ENCODE results near the gene UBXN7. TPM values are rescaled to one million over a fixed set of nuclear protein-coding genes. Genes with fewer than 3 reads are reported as not detected.

The UBXN7 gene
- total and polyA plus RNA-seq, 12 donors, result 2.0 to 41.7 (median 32.0) TPM

GRCh38 chr3:196400331-196400730 lies 31.9 kb downstream of the UBXN7 start:
- DNase-seq (no peak), ATAC-seq (no peak)
- Histone ChIP-seq H3K9me3 (no peaks in the 10 kb centered on the region), H3K36me3 (peaks cover 0 to 96% (median 13%) of the 10 kb centered on the region in 9 donors), H3K4me1 (peaks cover 0 to 14% (median 0%) of the 10 kb centered on the region in 9 donors), H3K27me3 (no peaks in the 10 kb centered on the region), H3K4me3 (no peak overlapping the region), H3K27ac (no peak overlapping the region)
- 89 to 95% methylated on average over 6 of the region's 6 CpGs for WGBS, 2 donors
- no peak for TF ChIP-seq CTCF (IDR thresholded peaks at IDR 0.05)
- intact Hi-C loops (cut with DNase I), result no loop called here

GRCh38 chr3:196399485-196399945 lies 32.7 kb downstream of the UBXN7 start:
- TF ChIP-seq CTCF (IDR thresholded peaks at IDR 0.05), result no peak
- Histone ChIP-seq H3K4me3 (no peak overlapping the region), H3K27ac (no peak overlapping the region), H3K4me1 (peaks cover 0 to 14% (median 0%) of the 10 kb centered on the region in 9 donors), H3K36me3 (peaks cover 0 to 95% (median 8%) of the 10 kb centered on the region in 9 donors), H3K27me3 (no peaks in the 10 kb centered on the region), H3K9me3 (no peaks in the 10 kb centered on the region)
- intact Hi-C loops (cut with DNase I), result no loop called here
- DNase-seq, result no peak
- peak in 3 of 8 donors; percentile 22 to 53 (median 31) for ATAC-seq
- WGBS, 2 donors, result 47 to 48% methylated on average over 3 of the region's 3 CpGs

GRCh38 chr3:196398782-196399181 lies 33.4 kb downstream of the UBXN7 start:
- Histone ChIP-seq H3K27ac (no peak overlapping the region), H3K4me1 (peaks cover 0 to 14% (median 0%) of the 10 kb centered on the region in 9 donors), H3K4me3 (no peak overlapping the region), H3K9me3 (no peaks in the 10 kb centered on the region), H3K36me3 (peaks cover 0 to 95% (median 8%) of the 10 kb centered on the region in 9 donors), H3K27me3 (no peaks in the 10 kb centered on the region)
- WGBS, 2 donors, result 83 to 92% methylated on average over 7 of the region's 7 CpGs
- TF ChIP-seq CTCF (IDR thresholded peaks at IDR 0.05), result no peak
- DNase-seq (no peak), ATAC-seq (no peak)
- intact Hi-C loops (cut with DNase I), result no loop called here

- WGBS, 2 donors, result 68 to 70% methylated on average over 3 of the region's 3 CpGs
- H3K27ac ChIP-seq, result no peak overlapping the region
- DNase-seq, result no peak
- peaks cover 0 to 14% (median 0%) of the 10 kb centered on the region in 9 donors for H3K4me1 ChIP-seq
- intact Hi-C loops (cut with DNase I), result no loop called here
- no peak overlapping the region for H3K4me3 ChIP-seq
- no peak for ATAC-seq
- no peak for TF ChIP-seq CTCF (IDR thresholded peaks at IDR 0.05)
- no peaks in the 10 kb centered on the region for H3K27me3 ChIP-seq
- H3K9me3 ChIP-seq, result no peaks in the 10 kb centered on the region
- H3K36me3 ChIP-seq, result peaks cover 0 to 96% (median 9%) of the 10 kb centered on the region in 9 donors
Observed at GRCh38 chr3:196397941-196398340, 34.3 kb downstream of the UBXN7 start.

All from heart right ventricle (tissue), 16 donors.